BLaER1 treated with 17β-estradiol and CSF1 and Interleukin-3, amounts not matched to agents 10 nM and 100 nM (cell line): ENCODE measurements around the gene MRTFB.
A peak's percentile ranks its signal among the peaks of the same experiment; 100 is the strongest.

ENCODE experiments used
- H3K27ac ChIP-seq, 11 experiments: shearing (Covaris generic); formaldehyde crosslinking; 2 replicates each; pipeline ENCODE4 v1.8.1; 2022
- H3K27me3 ChIP-seq, 11 experiments: shearing (Covaris generic); formaldehyde crosslinking; 2 replicates each; pipeline ENCODE4 v1.8.1; 2022
- H3K36me3 ChIP-seq, 11 experiments: shearing (Covaris generic); formaldehyde crosslinking; 2 replicates each; pipeline ENCODE4 v1.8.1; 2022
- H3K4me1 ChIP-seq, 10 experiments: shearing (Covaris generic); formaldehyde crosslinking; 2 replicates each; pipeline ENCODE4 v1.8.1; 2022
- H3K4me2 ChIP-seq, 11 experiments: shearing (Covaris generic); formaldehyde crosslinking; 2 replicates each; pipeline ENCODE4 v1.8.1; 2022
- H3K4me3 ChIP-seq, 10 experiments: shearing (Covaris generic); formaldehyde crosslinking; 2 replicates each; pipeline ENCODE4 v1.8.1; 2022
- H3K9ac ChIP-seq, 11 experiments: shearing (Covaris generic); formaldehyde crosslinking; 2 replicates each; pipeline ENCODE4 v1.8.1; 2022
- H3K9me3 ChIP-seq, 11 experiments: shearing (Covaris generic); formaldehyde crosslinking; replicated peaks in 1 of 11; 2 replicates each; pipeline ENCODE4 v1.8.1; 2022
- H4K20me1 ChIP-seq, 11 experiments: shearing (Covaris generic); formaldehyde crosslinking; 2 replicates each; pipeline ENCODE4 v1.8.1; 2022
- Cebpa-rat ChIP-seq, 11 experiments: shearing (Covaris generic); IDR thresholded peaks; 2 replicates each; pipeline ENCODE4 v1.8.1; 2022

Gene MRTFB

DNA sequence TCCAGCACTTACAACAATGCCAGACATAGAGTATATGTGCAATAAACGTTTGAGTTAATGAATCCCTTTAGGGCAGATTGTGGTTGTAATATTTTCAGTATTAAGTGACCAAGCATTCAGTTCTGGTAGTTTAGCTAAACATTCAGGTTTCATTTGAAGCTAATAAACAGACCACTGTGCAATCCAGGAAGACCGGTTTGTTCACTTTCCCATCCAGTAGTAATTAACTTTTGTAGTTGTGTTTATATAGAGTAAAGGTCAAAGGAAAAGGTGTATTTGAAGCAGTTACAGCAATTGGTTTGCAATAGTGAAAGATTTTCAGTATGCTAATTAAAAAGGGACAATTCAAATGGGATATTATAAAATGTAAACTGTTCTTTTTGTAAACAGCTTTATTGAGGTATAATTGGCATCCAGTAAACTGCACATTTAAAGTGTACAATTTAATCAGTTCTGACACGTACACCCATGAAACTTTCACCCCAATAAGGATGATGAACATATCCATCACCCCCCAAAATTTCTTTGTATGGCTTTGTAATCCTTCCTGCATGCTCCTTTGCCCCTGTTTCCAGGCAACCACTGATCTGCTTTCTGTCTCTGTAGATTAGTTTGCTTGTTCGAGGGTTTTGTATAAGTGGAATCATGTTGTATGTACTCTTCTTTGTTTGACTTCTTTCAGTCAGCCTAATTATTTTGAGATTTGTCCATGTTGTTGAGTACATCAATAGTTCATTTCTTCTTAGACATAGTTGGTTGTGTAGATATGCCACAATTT is 26.3 kb downstream of the MRTFB start:
- Histone ChIP-seq H3K9ac (no peak overlapping the region), H3K4me1 (peaks cover 0 to 9% (median 2%) of the 10 kb centered on the region in 10 experiments; a peak in 6 of 20 replicates)

DNA sequence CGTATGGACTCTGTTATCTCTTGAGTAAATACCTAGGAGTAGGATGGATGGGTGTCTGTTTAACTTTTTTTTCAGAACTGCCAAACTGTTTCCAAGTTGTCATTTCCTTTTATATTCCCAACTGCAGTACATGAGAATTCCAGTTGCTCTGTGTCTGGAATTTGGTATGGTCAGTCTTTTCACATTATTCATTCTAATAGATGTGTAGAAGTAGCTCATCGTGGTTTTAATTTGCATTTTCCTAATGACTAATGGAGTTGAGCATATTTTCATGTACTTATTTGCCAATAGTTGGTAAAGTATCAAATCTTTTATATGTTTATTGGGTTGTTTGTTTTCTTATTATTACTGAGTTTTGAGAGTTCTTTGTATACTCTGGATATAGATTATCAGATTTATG is 27.0 kb downstream of the MRTFB start:
- H3K27ac ChIP-seq = no peak overlapping the region

More for the DNA sequence above, 26.3 kb downstream of the MRTFB start:
- Histone ChIP-seq H4K20me1 (no peaks in the 10 kb centered on the region), H3K4me2 (no peak overlapping the region), H3K4me3 (no peak overlapping the region), H3K27ac (no peak overlapping the region), H3K9me3 (peaks cover 0 to 10% (median 6%) of the 10 kb centered on the region in 11 experiments; a peak in 8 of 22 replicates), H3K27me3 (no peaks in the 10 kb centered on the region), H3K36me3 (peaks cover 0 to 16% (median 4%) of the 10 kb centered on the region in 11 experiments; a peak in 4 of 22 replicates)
- TF ChIP-seq Cebpa-rat (IDR thresholded peaks at IDR 0.05) = no peak

GRCh38 chr16:14100825-14101224 is 29.7 kb downstream of the MRTFB start:
- Histone ChIP-seq H3K27ac (no peak overlapping the region), H3K9me3 (peaks cover 0 to 10% (median 6%) of the 10 kb centered on the region in 11 experiments; a peak in 8 of 22 replicates), H3K27me3 (no peaks in the 10 kb centered on the region), H3K36me3 (peaks cover 0 to 23% (median 4%) of the 10 kb centered on the region in 11 experiments; a peak in 5 of 22 replicates), H3K4me1 (peaks cover 4 to 18% (median 7%) of the 10 kb centered on the region in 10 experiments; a peak in 10 of 20 replicates), H3K4me2 (peak overlapping the region in 2 of 11 experiments; percentile 21 to 23; a peak in 3 of 22 replicates), H3K4me3 (no peak overlapping the region), H3K9ac (no peak overlapping the region), H4K20me1 (peaks cover 0 to 11% (median 0%) of the 10 kb centered on the region in 11 experiments; a peak in 4 of 22 replicates)
- TF ChIP-seq Cebpa-rat (IDR thresholded peaks at IDR 0.05) = no peak

More for the DNA sequence above, 27.0 kb downstream of the MRTFB start:
- Histone ChIP-seq H3K4me1 (peaks cover 1 to 14% (median 6%) of the 10 kb centered on the region in 10 experiments; a peak in 10 of 20 replicates), H3K4me3 (no peak overlapping the region), H3K9me3 (peaks cover 0 to 10% (median 6%) of the 10 kb centered on the region in 11 experiments; a peak in 8 of 22 replicates), H3K4me2 (no peak overlapping the region), H3K9ac (no peak overlapping the region), H4K20me1 (peaks cover 0 to 5% (median 0%) of the 10 kb centered on the region in 11 experiments; a peak in 2 of 22 replicates), H3K27me3 (no peaks in the 10 kb centered on the region), H3K36me3 (peaks cover 0 to 16% (median 4%) of the 10 kb centered on the region in 11 experiments; a peak in 4 of 22 replicates)
- no peak for TF ChIP-seq Cebpa-rat (IDR thresholded peaks at IDR 0.05)

DNA sequence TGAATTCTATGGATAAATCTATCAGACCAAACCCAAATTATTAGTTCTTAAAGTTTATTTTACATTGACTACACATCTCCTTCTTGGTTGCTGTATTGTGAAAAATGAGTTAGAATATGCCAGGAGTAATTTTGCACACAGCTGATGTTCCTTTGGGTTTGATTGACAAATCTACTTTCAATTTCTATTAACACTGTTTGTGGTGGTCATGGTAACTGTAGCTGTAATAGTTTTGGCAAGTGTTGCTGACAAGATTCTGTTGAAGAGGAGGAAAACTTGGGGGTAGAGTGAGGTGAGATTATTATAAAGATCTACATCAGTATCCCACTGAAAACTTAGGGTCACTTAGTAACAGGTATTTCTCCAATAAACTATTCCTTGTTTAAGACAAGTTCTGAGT is 30.3 kb downstream of the MRTFB start:
- TF ChIP-seq Cebpa-rat (IDR thresholded peaks at IDR 0.05) = no peak
- H3K27ac ChIP-seq = no peak overlapping the region
- peaks cover 0 to 10% (median 6%) of the 10 kb centered on the region in 11 experiments; a peak in 8 of 22 replicates for H3K9me3 ChIP-seq

GRCh38 chr16:14102925-14103720 is 32.0 kb downstream of the MRTFB start:
- H3K36me3 ChIP-seq = peaks cover 0 to 14% (median 0%) of the 10 kb centered on the region in 11 experiments; a peak in 2 of 22 replicates
- TF ChIP-seq Cebpa-rat (IDR thresholded peaks at IDR 0.05) = no peak
- H3K27me3 ChIP-seq = no peaks in the 10 kb centered on the region
- H3K9ac ChIP-seq = no peak overlapping the region
- H3K4me2 ChIP-seq = peak overlapping the region in 3 of 11 experiments; percentile 8 to 24 (median 22); a peak in 4 of 22 replicates
- H4K20me1 ChIP-seq = peaks cover 0 to 18% (median 4%) of the 10 kb centered on the region in 11 experiments; a peak in 5 of 22 replicates
- peaks cover 4 to 18% (median 7%) of the 10 kb centered on the region in 10 experiments; a peak in 10 of 20 replicates for H3K4me1 ChIP-seq
- peaks cover 0 to 10% (median 6%) of the 10 kb centered on the region in 11 experiments; a peak in 7 of 22 replicates for H3K9me3 ChIP-seq
- no peak overlapping the region for H3K27ac ChIP-seq
- no peak overlapping the region for H3K4me3 ChIP-seq

More for the DNA sequence above, 30.3 kb downstream of the MRTFB start:
- peaks cover 0 to 11% (median 0%) of the 10 kb centered on the region in 11 experiments; a peak in 4 of 22 replicates for H4K20me1 ChIP-seq
- peaks cover 0 to 17% (median 0%) of the 10 kb centered on the region in 11 experiments; a peak in 3 of 22 replicates for H3K36me3 ChIP-seq
- H3K27me3 ChIP-seq = no peaks in the 10 kb centered on the region
- no peak overlapping the region for H3K9ac ChIP-seq
- H3K4me3 ChIP-seq = no peak overlapping the region
- peaks cover 4 to 18% (median 7%) of the 10 kb centered on the region in 10 experiments; a peak in 10 of 20 replicates for H3K4me1 ChIP-seq
- peak overlapping the region in 3 of 11 experiments; percentile 10 to 23 (median 21); a peak in 5 of 22 replicates for H3K4me2 ChIP-seq

GRCh38 chr16:14104066-14104465 is 32.9 kb downstream of the MRTFB start:
- TF ChIP-seq Cebpa-rat (IDR thresholded peaks at IDR 0.05) = no peak
- Histone ChIP-seq H3K27ac (no peak overlapping the region), H3K27me3 (no peaks in the 10 kb centered on the region), H4K20me1 (peaks cover 0 to 18% (median 4%) of the 10 kb centered on the region in 11 experiments; a peak in 5 of 22 replicates), H3K4me2 (no peak overlapping the region), H3K4me3 (no peak overlapping the region), H3K9me3 (peaks cover 0 to 10% (median 6%) of the 10 kb centered on the region in 11 experiments; a peak in 7 of 22 replicates), H3K36me3 (peaks cover 0 to 14% (median 0%) of the 10 kb centered on the region in 11 experiments; a peak in 2 of 22 replicates), H3K9ac (no peak overlapping the region), H3K4me1 (peaks cover 4 to 23% (median 11%) of the 10 kb centered on the region in 10 experiments; a peak in 15 of 20 replicates)

DNA sequence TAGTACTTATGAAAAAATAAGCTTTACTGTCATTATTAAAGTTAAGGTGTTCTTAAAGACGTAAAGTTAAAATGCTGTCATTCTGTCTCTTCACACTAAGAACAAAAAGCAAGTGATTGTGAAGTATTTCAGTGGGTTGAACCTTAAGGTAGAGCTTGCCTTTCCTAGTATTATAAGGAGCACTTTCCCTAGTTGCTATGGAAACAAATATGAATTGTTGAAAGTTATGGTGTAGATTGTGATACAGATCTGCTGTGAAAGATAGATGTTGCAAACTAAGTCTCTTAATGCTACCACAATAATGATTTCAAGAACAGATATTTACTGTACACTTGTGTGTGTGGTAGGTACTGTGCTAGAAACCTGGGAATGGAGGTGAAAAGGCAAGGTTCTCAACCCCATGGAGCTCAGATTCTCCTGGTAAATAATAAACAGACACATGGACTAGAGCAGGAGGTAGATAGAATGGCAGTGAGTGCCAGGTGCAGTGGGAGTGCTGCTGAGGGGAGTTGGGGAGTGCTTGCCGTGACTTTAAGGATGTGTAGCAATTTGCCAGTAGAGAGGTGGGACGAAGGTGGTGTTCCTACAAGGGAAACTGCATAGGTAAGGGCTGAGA is 34.7 kb downstream of the MRTFB start:
- H3K36me3 ChIP-seq = peaks cover 0 to 14% (median 0%) of the 10 kb centered on the region in 11 experiments; a peak in 1 of 22 replicates
- peaks cover 0 to 26% (median 4%) of the 10 kb centered on the region in 11 experiments; a peak in 5 of 22 replicates for H4K20me1 ChIP-seq
- no peak overlapping the region for H3K4me3 ChIP-seq
- peaks cover 7 to 35% (median 22%) of the 10 kb centered on the region in 10 experiments; a peak in 17 of 20 replicates for H3K4me1 ChIP-seq
- no peaks in the 10 kb centered on the region for H3K9me3 ChIP-seq
- no peak for TF ChIP-seq Cebpa-rat (IDR thresholded peaks at IDR 0.05)
- H3K9ac ChIP-seq = no peak overlapping the region
- no peak overlapping the region for H3K27ac ChIP-seq
- no peaks in the 10 kb centered on the region for H3K27me3 ChIP-seq
- no peak overlapping the region for H3K4me2 ChIP-seq

DNA sequence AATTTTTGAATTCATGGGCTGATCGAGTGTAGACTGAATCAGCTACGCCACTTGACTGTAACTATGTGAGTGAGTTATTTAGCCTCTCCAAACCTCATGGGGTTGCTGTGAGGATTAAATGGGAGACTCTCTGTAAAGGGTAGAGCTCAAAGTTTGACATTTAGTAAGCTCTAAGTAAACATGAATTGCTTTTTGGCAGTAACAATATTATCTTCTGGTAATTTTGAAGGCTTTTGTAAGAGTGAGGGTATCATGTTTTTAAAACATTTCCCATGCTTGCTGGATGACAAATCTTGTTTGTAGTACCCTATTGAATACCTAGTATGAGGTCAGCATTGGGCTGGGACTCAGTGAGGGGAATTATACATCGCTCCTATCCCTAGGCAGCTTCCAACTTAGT is 35.3 kb downstream of the MRTFB start:
- no peak overlapping the region for H3K4me3 ChIP-seq
- H3K9ac ChIP-seq = no peak overlapping the region
- H3K27ac ChIP-seq = no peak overlapping the region
- H3K27me3 ChIP-seq = no peaks in the 10 kb centered on the region
- H3K4me1 ChIP-seq = peaks cover 7 to 32% (median 20%) of the 10 kb centered on the region in 10 experiments; a peak in 18 of 20 replicates
- no peak for TF ChIP-seq Cebpa-rat (IDR thresholded peaks at IDR 0.05)
- H4K20me1 ChIP-seq = peaks cover 0 to 26% (median 5%) of the 10 kb centered on the region in 11 experiments; a peak in 8 of 22 replicates
- no peak overlapping the region for H3K4me2 ChIP-seq
- no peaks in the 10 kb centered on the region for H3K9me3 ChIP-seq
- peaks cover 0 to 14% (median 0%) of the 10 kb centered on the region in 11 experiments; a peak in 1 of 22 replicates for H3K36me3 ChIP-seq
